CD4-positive, CD25-positive, alpha-beta regulatory T cell (primary cell): Measurements from ENCODE around the gene SLC6A11. TPM values are rescaled to one million over a fixed set of nuclear protein-coding genes. Genes with fewer than 3 reads are reported as not detected.

ENCODE experiments used
- ATAC-seq, 2 donors: fragments of 150-1000 bp; cut with Tn5 transposase; one replicate each; pipeline ENCODE4 v1.10.0; 2021; ENCODE audit warnings: low read depth in 2 of 2, moderate number of reproducible peaks in 2 of 2, moderate library complexity in 1 of 2
- DNase-seq, 3 donors: peaks; one replicate each; pipeline versions ENCODE4 v3.0.0 to v3.0.0-alpha.2; 2012 to 2022; ENCODE audit warnings: mixed read lengths in 1 of 3
- H3K27ac ChIP-seq: one replicate; pipeline ENCODE4 v1.7.0; 2013; ENCODE audit warnings: mild to moderate bottlenecking, low read length; ENCODE audit not compliant: insufficient read depth, poor library complexity, severe bottlenecking
- H3K27me3 ChIP-seq: one replicate; pipeline ENCODE4 v1.7.0; 2013; ENCODE audit warnings: low read length; ENCODE audit not compliant: control insufficient read depth, insufficient read depth
- H3K36me3 ChIP-seq: one replicate; pipeline ENCODE4 v1.7.0; 2013; ENCODE audit warnings: mild to moderate bottlenecking, low read length, moderate library complexity; ENCODE audit not compliant: control insufficient read depth, insufficient read depth
- H3K4me1 ChIP-seq: 2 replicates; pipeline ENCODE4 v1.7.0; 2013; ENCODE audit warnings: mild to moderate bottlenecking, low read length; ENCODE audit not compliant: insufficient read depth, control insufficient read depth, poor library complexity, severe bottlenecking
- H3K4me3 ChIP-seq: one replicate; pipeline ENCODE4 v1.7.0; 2013; ENCODE audit warnings: low read depth, mild to moderate bottlenecking, low read length, moderate library complexity
- H3K9me3 ChIP-seq, 2 experiments: 1 replicate in 1 of 2; 2 replicates in 1 of 2; pipeline ENCODE4 v1.7.0; 2013; ENCODE audit warnings: low read length in 2 of 2, mild to moderate bottlenecking in 1 of 2, moderate library complexity in 1 of 2; ENCODE audit not compliant: control insufficient read depth in 2 of 2
- H3K27ac Mint-ChIP-seq, 3 donors: one replicate each; pipeline ENCODE4 v1.8.0; 2020 to 2022; ENCODE audit warnings: mild to moderate bottlenecking in 3 of 3, mixed read lengths in 3 of 3, moderate library complexity in 2 of 3
- H3K27me3 Mint-ChIP-seq: one replicate; pipeline ENCODE4 v1.8.0; 2022; ENCODE audit warnings: mild to moderate bottlenecking, mixed read lengths
- H3K36me3 Mint-ChIP-seq: one replicate; pipeline ENCODE4 v1.8.0; 2020; ENCODE audit warnings: mixed read lengths
- H3K4me1 Mint-ChIP-seq, 4 donors: one replicate each; pipeline ENCODE4 v1.8.0; 2020 to 2022; ENCODE audit warnings: mixed read lengths in 4 of 4, mild to moderate bottlenecking in 1 of 4
- H3K4me3 Mint-ChIP-seq, 4 donors: one replicate each; pipeline ENCODE4 v1.8.0; 2020 to 2022; ENCODE audit warnings: mild to moderate bottlenecking in 4 of 4, mixed read lengths in 4 of 4, moderate library complexity in 3 of 4
- H3K9me3 Mint-ChIP-seq, 7 donors: one replicate each; pipeline ENCODE4 v1.8.0; 2020 to 2022; ENCODE audit warnings: mixed read lengths in 7 of 7, mild to moderate bottlenecking in 3 of 7, moderate library complexity in 2 of 7
- polyA plus RNA-seq, 4 donors: library from polyadenylated mRNA; unstranded; fragments of 300-500 nt; fragmentation: Illumina TruSeq; gene quantifications; one replicate each; pipeline ENCODE4 v1.2.3, GENCODE V29; 2021
- total RNA-seq: library from RNA; stranded (reverse); gene quantifications from one replicate; pipeline ENCODE4 v1.2.3, GENCODE V29; 2022

SLC6A11 gene
- total and polyA plus RNA-seq, 5 donors from 2014 or later: not detected

DNA sequence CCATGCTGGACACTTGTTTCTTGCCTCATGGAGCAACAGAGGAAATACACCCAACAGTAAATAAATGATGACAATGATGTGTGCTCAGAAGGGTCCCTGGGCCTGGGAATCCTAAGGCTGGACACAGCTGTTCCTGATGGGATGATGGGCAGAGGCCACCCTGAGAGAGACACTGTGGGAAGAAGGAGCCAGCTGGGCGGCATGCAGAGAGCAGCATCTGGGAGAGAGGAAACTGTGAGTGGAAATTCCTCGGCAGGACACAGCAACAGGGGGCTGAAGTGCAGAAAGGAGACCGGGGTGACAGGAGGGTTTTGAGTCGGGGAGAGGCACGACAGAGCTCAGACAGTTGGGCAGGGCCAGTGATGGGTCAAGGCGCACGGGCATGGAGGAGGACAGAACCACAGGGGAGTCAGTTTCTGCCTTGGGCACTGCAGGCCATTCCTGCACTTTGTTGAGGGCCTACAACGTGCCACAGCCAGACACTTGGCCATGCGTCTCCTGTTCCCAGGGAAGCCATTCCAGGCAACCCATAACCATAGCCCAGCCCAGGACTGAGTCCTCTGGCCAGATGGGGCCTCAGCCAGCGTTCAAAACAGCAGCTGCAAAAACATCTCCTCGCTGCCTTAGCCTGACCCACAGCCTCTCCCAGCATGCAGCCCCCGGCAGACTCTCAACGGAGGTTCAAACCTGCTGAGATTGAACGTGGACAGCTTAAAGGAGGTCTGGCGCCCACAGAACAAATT is 139.9 kb downstream of the SLC6A11 start:
- Mint-ChIP-seq H3K27ac (no peak overlapping the region), H3K4me3 (no peak overlapping the region), H3K9me3 (no peaks in the 10 kb centered on the region), H3K4me1 (no peaks in the 10 kb centered on the region), H3K36me3 (no peaks in the 10 kb centered on the region), H3K27me3 (peaks cover 5% of the 10 kb centered on the region)
- DNase-seq (no peak), ATAC-seq (no peak)
- no peaks in the 10 kb centered on the region for H3K9me3 ChIP-seq
- H3K27ac ChIP-seq: no peak overlapping the region
- H3K4me1 ChIP-seq: no peaks in the 10 kb centered on the region
- H3K4me3 ChIP-seq: no peak overlapping the region
- peaks cover 2% of the 10 kb centered on the region for H3K27me3 ChIP-seq
- H3K36me3 ChIP-seq: no peaks in the 10 kb centered on the region

DNA sequence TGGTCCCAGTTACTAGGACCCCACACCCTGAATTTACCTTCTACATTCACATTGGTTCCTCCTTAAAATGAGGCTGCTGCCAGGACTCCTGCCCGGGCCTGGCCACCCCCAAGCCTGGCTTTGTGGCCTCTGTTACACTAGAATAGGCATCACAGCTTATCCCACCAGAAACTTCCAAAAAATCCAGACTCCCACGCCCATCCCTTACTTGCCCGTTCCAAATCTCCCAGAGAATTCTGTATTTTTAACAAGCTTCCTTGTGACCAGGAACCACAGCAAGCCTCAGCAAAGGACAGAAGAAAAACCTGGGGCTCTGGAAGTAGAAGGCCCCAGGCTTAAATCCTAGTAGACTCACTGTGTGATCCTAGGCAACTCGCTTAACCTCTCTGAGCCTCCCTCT is 140.5 kb downstream of the SLC6A11 start:
- Mint-ChIP-seq H3K27me3 (peaks cover 5% of the 10 kb centered on the region), H3K4me1 (no peaks in the 10 kb centered on the region), H3K9me3 (no peaks in the 10 kb centered on the region), H3K27ac (no peak overlapping the region), H3K36me3 (no peaks in the 10 kb centered on the region), H3K4me3 (no peak overlapping the region)
- peaks cover 2% of the 10 kb centered on the region for H3K27me3 ChIP-seq
- H3K9me3 ChIP-seq: no peaks in the 10 kb centered on the region
- DNase-seq (no peak), ATAC-seq (no peak)
- no peak overlapping the region for H3K4me3 ChIP-seq
- H3K36me3 ChIP-seq: no peaks in the 10 kb centered on the region
- H3K27ac ChIP-seq: no peak overlapping the region
- no peaks in the 10 kb centered on the region for H3K4me1 ChIP-seq

DNA sequence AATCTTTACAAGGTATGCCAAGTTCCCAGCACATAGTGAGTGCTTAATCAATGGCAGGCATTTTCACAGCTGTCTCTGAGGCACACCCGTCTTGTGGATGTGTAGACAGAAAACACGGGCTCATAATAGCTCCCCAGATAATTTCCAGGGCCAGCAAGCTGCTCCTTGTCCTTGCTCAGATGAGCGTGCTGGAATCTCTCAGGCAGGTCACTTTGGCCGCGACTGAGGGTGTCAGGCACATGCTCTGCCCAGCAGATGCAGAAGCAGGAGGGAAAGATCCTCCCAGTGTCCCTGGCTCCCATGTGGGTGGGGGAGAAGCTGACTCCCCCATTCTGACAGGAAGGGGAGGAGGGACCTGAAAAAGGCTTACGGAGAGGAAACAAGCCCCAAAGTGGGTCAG is 141.0 kb downstream of the SLC6A11 start:
- H3K27me3 Mint-ChIP-seq: peaks cover 5% of the 10 kb centered on the region
- H3K36me3 ChIP-seq: no peaks in the 10 kb centered on the region

DNA sequence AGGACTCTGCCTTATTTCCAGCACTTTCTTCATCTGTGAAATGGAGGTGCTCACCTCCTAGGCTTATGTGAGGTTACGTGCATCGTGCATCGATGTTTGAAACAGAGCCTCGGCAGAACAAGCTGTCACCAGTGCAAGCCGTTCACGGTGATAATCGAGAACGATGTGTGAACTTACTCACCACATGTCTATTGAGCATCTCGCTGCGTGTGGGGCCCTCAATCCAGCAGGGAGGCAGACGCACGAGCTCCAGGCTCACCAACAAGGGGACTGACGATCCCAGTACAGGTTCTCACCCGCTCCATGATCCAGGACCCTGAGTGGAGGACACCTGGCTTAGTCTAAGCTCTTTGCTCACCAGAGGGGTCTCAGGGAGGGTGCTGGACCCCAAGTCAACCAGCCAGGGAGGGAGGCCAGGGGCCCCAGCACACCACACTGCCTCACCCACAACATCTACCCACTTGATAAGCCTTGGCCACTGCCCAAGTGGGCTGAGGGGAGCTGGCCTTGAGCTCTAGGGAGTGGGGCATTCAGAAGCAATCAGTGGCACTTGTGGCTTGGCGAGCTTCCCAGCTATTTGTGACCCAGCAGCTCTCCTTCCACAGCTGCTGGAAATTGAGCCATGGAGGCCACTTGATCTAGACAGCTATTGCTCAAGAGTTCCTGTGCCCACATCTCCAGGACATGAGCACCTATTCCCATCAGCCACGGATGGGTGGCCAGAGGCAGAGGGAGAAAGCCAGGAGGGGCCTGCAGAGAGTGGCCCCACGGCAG is 142.1 kb downstream of the SLC6A11 start:
- H3K27me3 Mint-ChIP-seq: peaks cover 5% of the 10 kb centered on the region
- H3K36me3 Mint-ChIP-seq: no peaks in the 10 kb centered on the region
- Histone ChIP-seq H3K36me3 (no peaks in the 10 kb centered on the region), H3K4me1 (no peaks in the 10 kb centered on the region), H3K27ac (no peak overlapping the region), H3K27me3 (peaks cover 2% of the 10 kb centered on the region), H3K9me3 (no peaks in the 10 kb centered on the region), H3K4me3 (no peak overlapping the region)
- no peaks in the 10 kb centered on the region for H3K4me1 Mint-ChIP-seq
- ATAC-seq (no peak), DNase-seq (no peak)
- no peaks in the 10 kb centered on the region for H3K9me3 Mint-ChIP-seq
- no peak overlapping the region for H3K4me3 Mint-ChIP-seq
- no peak overlapping the region for H3K27ac Mint-ChIP-seq

More for the DNA sequence above, 141.0 kb downstream of the SLC6A11 start:
- no peaks in the 10 kb centered on the region for H3K9me3 ChIP-seq
- H3K4me3 ChIP-seq: no peak overlapping the region
- Mint-ChIP-seq H3K27ac (no peak overlapping the region), H3K36me3 (no peaks in the 10 kb centered on the region), H3K4me3 (no peak overlapping the region), H3K4me1 (no peaks in the 10 kb centered on the region), H3K9me3 (no peaks in the 10 kb centered on the region)
- H3K27me3 ChIP-seq: peaks cover 2% of the 10 kb centered on the region
- no peak overlapping the region for H3K27ac ChIP-seq
- ATAC-seq (no peak), DNase-seq (no peak)
- no peaks in the 10 kb centered on the region for H3K4me1 ChIP-seq

DNA sequence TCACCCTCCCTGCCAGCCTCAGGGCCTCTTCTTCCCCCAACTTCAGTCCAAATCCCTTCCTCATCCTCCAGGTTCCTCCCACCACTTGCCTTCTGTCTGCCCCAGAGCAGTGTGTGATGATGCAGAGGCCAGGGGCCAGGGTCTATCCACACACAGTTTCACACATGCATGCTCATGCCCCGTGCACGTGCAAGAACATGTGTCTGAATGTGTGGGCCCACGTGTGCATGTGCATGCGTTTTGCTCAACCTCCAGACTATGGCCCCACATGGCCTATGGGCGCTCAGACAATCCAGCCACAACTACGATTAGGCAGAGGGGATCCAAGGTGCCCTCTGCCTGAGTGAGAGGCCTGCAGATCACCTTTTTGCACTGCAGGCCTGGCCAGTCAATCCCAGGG is 144.2 kb downstream of the SLC6A11 start:
- Mint-ChIP-seq H3K4me3 (no peak overlapping the region), H3K36me3 (no peaks in the 10 kb centered on the region), H3K4me1 (no peaks in the 10 kb centered on the region), H3K27me3 (peaks cover 9% of the 10 kb centered on the region), H3K27ac (no peak overlapping the region), H3K9me3 (no peaks in the 10 kb centered on the region)
- ATAC-seq (no peak), DNase-seq (no peak)
- Histone ChIP-seq H3K36me3 (no peaks in the 10 kb centered on the region), H3K4me1 (no peaks in the 10 kb centered on the region), H3K27me3 (peaks cover 2% of the 10 kb centered on the region), H3K9me3 (no peaks in the 10 kb centered on the region), H3K27ac (no peak overlapping the region), H3K4me3 (no peak overlapping the region)

- H3K27me3 Mint-ChIP-seq: peaks cover 4% of the 10 kb centered on the region
- H3K27ac Mint-ChIP-seq: no peak overlapping the region
- H3K4me3 ChIP-seq: no peak overlapping the region
- DNase-seq (no peak), ATAC-seq (no peak)
- no peak overlapping the region for H3K27ac ChIP-seq
- H3K36me3 ChIP-seq: no peaks in the 10 kb centered on the region
- H3K27me3 ChIP-seq: peaks cover 2% of the 10 kb centered on the region
- no peak overlapping the region for H3K4me3 Mint-ChIP-seq
- no peaks in the 10 kb centered on the region for H3K36me3 Mint-ChIP-seq
- no peaks in the 10 kb centered on the region for H3K4me1 ChIP-seq
- H3K4me1 Mint-ChIP-seq: no peaks in the 10 kb centered on the region
- no peaks in the 10 kb centered on the region for H3K9me3 Mint-ChIP-seq
- no peaks in the 10 kb centered on the region for H3K9me3 ChIP-seq
These were observed 145.9 kb downstream of the SLC6A11 start for GRCh38 chr3:10961921-10962320.

DNA sequence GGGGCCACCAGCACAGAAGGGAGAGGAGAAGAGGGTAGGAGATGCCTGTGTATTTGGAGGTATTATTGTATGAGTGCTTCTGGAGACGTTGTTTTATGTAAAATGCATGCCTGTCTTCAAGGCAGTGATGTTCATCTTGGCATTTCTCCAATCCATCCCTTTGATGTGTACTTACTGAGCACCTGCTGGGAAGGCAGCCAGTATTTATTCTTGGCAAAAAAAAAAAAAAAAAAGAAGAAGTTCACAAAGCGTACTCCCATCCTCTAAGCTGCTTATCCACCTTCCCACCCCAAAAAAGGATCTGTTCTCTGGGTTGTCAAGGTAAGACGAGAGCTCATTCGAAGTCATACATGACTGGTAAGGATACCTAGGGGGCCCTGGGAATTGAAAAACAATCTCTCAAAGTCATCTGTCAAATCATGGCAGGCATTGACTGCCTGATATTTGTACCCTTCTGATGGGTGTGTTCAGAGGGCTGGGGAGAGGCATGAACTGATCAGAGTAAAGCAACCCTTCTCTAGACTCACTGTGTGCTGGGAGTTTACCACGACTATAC is 146.5 kb downstream of the SLC6A11 start:
- no peaks in the 10 kb centered on the region for H3K9me3 ChIP-seq
- H3K27me3 Mint-ChIP-seq: peaks cover 4% of the 10 kb centered on the region
- ATAC-seq: no peak
- no peaks in the 10 kb centered on the region for H3K36me3 Mint-ChIP-seq
- H3K4me1 ChIP-seq: no peaks in the 10 kb centered on the region
- H3K27ac Mint-ChIP-seq: no peak overlapping the region
- no peak overlapping the region for H3K27ac ChIP-seq
- no peaks in the 10 kb centered on the region for H3K9me3 Mint-ChIP-seq
- no peaks in the 10 kb centered on the region for H3K36me3 ChIP-seq
- peaks cover 2% of the 10 kb centered on the region for H3K27me3 ChIP-seq
- no peak overlapping the region for H3K4me3 Mint-ChIP-seq
- H3K4me1 Mint-ChIP-seq: no peaks in the 10 kb centered on the region
- no peak overlapping the region for H3K4me3 ChIP-seq
- DNase-seq: no peak
